Transverse colon (tissue), 4 donors: ENCODE results near the gene DSEL.

ENCODE experiments used
- CTCF ChIP-seq, 5 experiments: fragments of 200-600 bp in 3 of 5; fragments of 450-650 bp in 2 of 5; sonication (generic) in 3 of 5; IDR thresholded peaks; 1 replicate in 2 of 5; 2 replicates in 3 of 5; pipeline ENCODE4 v1.5.1; 2016 to 2017; ENCODE audit warnings: antibody characterized with exemption in 5 of 5, inconsistent platforms in 3 of 5, mild to moderate bottlenecking in 2 of 5, moderate library complexity in 1 of 5
- POLR2AphosphoS5 ChIP-seq, 3 donors: sonication (generic); formaldehyde crosslinking; IDR thresholded peaks; one replicate each; pipeline ENCODE4 v1.6.1; 2016; ENCODE audit warnings: antibody characterized with exemption in 3 of 3

DNA sequence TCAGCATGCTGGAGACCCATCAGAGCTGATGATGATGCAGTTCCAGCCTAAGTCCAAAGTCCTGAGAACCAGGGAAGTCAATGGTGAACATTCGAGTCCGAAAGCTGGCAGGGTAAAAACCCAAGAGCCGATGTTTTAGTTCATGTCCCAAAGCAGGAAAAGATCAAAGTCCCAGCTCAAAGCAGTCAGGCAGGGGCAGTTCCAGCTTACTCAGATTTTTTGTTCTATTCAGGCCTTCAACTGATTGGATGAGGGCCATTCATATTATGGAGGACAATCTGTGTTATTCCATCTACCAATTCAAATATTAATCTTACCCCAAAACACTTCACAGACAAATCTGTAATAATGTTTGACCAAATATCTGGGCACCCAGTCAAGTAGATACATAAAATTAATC, 38.3 kb downstream of the DSEL start:
- TF ChIP-seq CTCF (IDR thresholded peaks at IDR 0.05) (no peak), POLR2AphosphoS5 (IDR thresholded peaks at IDR 0.05) (no peak)
